NCI-H510A (cell line): Measurements from ENCODE around the gene RUVBL2.

Experiments used
- DNase-seq: peaks from one replicate; lab custom pipeline; 2025; lab: John Stamatoyannopoulos, UW

Gene RUVBL2

DNA sequence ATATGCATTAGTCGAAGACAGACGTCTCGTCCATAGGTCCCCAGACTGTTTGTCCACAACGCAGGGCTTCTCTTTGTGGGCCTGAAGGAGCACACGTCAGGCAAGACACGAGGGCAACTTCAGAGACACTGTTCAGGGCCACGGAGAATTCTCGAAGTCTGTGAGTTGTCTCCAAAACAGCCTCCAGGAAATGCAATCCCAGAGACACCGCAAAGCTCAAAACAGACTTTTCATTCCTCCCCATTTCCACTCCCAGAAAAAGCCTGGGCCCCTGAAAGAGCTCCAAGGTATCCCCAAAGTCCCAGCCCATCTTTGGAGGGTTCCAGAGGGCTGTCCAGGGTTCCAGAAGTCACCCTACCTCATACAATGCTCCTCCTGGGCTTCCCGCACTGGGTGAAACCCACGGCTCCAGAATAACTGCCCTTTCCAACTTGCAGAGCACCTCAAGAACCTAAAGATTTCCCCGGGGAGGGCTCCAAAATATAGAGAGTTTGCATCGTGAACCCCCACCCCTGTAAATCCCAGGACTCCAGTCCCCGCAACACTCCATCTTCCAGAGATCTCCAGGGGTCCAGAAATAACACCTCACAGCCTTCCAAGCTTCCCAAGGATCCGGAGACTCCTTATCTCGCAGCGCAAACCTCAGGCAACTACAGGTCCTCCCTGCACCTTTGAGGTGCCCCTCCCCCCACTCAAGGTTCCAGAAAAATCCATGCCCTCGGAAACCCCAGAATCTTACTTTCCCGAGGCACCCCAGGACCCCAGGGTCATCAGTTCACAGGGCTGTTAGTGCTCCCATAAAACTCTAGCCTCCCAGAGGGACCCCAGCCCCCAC is 29.3 kb upstream of the RUVBL2 start:
- no peak for DNase-seq

DNA sequence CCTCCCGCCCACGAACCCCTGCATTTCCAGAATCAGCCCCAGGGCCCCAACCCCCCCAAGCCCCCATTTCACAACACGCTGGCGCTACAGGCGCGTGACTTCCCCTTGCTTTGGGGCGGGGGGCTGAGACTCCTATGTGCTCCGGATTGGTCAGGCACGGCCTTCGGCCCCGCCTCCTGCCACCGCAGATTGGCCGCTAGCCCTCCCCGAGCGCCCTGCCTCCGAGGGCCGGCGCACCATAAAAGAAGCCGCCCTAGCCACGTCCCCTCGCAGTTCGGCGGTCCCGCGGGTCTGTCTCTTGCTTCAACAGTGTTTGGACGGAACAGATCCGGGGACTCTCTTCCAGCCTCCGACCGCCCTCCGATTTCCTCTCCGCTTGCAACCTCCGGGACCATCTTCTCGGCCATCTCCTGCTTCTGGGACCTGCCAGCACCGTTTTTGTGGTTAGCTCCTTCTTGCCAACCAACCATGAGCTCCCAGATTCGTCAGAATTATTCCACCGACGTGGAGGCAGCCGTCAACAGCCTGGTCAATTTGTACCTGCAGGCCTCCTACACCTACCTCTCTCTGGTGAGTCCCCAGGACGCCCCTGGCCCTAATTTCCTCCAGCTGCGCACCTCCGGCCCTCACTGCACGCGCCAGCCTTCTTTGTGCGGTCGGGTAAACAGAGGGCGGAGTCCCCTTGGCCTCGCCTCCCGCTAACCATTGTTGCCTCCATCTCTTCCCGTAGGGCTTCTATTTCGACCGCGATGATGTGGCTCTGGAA is 28.5 kb upstream of the RUVBL2 start, which contains the start of gene FTL:
Gene FTL, plus strand, starts transcription at position 270 of the 766 bp plus-strand sequence. Its CDS starts 199 bp downstream, at position 469.
- DNase-seq: peak; percentile 88

DNA sequence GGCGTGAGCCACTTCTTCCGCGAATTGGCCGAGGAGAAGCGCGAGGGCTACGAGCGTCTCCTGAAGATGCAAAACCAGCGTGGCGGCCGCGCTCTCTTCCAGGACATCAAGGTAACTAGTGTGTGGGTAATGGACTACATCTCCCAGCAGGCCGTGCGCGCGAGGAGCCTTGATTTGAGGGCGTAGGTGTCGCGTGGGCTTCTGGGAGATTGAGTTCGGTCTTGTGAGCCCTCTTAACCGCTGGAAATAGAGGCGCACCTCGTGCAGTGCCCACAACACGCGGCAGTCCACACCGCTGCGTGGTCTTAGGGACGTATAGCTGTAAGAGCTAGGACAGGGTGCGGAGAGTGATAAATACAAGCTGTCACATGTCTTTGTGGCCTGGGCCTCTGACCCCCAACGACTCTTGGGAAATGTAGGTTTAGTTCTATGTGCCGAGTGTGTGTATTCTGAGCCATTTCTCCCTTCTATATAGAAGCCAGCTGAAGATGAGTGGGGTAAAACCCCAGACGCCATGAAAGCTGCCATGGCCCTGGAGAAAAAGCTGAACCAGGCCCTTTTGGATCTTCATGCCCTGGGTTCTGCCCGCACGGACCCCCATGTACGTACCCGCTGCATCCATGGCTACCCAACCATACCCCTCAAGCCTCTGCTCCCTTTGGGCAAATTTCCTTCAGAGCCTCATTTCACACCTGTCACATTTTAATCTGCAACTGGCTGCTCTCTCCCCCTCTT is 27.7 kb upstream of the RUVBL2 start:
- DNase-seq: peak; percentile 79

DNA sequence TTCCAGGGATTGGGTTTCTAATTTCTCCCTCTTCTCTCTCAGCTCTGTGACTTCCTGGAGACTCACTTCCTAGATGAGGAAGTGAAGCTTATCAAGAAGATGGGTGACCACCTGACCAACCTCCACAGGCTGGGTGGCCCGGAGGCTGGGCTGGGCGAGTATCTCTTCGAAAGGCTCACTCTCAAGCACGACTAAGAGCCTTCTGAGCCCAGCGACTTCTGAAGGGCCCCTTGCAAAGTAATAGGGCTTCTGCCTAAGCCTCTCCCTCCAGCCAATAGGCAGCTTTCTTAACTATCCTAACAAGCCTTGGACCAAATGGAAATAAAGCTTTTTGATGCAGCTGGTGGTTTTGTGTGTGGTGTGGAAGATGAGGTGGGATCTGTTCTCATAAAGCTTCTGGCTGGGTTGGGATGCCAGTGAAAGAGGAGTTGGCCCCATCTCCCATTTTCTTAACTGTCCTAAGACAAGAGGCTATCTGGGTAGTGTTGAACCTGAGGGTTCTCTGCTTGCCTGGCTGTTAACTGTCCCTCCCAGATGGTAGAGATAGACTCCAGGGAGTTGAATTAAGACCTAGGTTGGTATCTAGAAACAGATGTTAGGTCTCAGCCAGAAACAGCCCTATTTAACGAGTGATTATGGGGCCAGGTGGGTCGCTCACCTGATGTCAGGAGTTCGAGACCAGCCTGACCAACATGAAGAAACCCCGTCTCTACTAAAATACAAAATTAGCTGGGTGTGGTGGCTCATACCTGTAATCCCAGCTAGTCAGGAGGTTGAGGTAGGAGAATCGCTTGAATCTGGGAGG is 26.9 kb upstream of the RUVBL2 start:
- DNase-seq: no peak

DNA sequence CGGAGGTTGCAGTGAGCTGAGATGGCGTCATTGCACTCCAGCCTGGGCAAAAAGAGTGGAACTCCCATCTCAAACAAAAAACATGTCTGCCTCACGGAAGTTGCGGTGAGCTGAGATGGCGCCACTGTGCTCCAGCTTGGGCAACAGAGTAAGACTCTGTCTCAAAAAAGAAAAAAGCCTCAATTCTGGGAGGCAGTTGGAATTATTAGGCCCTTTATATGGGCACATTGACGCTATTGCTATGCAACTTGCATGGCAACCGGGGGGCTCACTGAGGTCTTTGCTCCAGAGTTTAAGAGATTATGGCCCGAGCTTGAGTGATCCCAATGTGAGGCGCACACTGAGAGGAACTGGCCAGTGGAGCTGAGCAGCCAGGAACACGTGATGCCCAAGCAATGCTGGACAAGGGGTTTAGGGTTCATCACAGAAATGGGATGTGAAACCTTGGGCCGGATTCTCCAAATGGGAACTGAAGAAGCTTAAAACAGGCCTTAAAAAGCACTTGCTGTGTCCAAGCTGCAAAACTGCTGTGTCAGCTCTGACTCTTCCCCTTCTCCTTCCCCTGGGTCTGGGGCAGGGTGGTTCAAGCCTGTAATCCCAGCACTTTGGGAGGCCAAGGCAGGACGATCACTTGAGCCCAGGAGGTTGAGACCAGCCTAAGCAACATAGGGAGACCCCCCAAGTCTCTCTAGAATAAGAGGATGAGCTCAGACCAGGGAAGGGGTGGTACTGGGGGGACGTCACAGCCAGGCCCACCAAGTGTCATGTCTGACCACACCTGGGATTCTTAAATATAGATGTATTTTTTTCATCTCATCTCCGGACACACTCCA is 26.1 kb upstream of the RUVBL2 start:
- DNase-seq: no peak

DNA sequence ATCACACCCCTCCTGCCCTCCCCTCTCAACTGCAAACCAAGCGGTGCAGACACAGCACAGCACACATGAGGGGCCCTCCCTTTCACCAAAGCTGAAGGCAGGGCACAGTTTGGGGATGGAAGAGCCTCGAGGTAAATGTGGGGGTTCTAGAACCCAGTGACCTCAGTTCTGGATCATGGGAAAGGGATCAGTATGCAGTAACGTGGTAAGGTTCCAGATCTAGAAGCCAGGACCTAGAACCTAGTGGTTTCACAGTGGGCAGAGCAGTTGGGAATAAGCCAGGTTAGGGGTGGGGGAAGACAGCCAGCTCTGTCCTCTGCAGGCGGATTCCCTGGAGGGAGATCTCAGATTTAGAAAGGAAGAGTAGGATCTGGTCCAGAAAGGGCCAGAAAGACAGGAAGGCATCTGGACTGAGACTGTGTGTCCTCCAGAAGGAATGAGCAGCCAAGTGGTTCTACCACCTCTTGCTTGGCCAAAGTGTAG is 25.5 kb upstream of the RUVBL2 start:
- DNase-seq: no peak

DNA sequence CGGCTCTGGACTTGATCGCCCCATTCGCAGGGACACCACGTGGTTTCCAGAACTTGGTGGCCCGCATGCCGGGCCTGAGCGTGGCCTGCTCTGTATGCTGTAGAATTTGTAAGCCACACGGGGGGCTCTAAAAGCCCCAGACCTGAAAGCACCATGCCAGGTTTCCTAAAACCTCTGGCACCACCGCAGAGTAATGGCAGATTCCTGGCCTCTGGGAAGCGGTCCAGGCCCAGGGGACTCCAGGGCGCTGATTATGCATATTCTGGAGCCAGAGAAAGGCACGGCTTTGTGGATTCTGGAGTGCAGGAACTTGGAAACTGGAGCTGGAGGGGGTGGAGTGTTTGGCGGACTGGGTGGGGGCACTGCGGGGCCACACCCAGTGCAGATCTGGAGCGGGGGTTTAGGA is 24.9 kb upstream of the RUVBL2 start:
- no peak for DNase-seq

DNA sequence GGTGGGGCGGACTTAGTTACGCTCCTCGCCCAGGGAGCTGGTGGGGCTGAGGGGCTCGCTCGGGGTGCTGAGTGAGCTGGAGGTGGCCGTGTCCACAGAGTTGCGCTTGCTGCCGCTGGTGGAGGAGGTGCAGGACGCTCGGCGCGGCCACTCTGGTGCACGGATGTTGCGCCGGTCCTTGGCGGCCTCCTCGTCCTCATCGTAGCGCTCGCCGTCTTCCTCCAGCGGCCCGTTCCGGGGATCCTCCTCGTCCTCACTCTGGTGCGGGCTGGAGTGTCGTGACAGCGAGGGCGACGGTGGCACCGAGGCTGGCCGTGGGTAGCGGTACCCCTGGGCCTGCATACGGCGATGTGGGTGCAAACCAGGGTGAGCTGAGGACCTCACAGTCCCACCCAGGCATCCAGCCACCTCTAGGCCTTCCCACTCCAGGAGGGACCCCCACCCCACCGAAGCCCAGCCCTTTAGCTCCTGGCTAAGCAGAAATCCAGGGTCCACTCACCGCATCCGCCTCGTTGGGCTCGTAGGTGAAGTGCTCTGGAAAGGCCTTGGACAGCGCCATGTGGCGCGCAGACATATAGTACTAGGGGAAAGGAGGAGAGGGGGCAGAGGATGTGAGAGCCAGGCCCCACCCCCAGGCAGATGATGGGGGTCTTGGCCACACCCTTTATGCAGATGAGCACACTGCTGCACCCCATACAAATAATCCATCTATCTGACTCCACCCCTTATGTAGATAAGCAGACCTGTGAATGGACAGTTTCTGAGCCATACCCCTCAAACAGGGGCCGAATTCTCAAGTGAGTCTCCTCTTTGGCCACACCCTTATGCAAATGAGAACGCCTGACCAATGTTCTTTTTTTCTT is 24.2 kb upstream of the RUVBL2 start:
- no peak for DNase-seq

DNA sequence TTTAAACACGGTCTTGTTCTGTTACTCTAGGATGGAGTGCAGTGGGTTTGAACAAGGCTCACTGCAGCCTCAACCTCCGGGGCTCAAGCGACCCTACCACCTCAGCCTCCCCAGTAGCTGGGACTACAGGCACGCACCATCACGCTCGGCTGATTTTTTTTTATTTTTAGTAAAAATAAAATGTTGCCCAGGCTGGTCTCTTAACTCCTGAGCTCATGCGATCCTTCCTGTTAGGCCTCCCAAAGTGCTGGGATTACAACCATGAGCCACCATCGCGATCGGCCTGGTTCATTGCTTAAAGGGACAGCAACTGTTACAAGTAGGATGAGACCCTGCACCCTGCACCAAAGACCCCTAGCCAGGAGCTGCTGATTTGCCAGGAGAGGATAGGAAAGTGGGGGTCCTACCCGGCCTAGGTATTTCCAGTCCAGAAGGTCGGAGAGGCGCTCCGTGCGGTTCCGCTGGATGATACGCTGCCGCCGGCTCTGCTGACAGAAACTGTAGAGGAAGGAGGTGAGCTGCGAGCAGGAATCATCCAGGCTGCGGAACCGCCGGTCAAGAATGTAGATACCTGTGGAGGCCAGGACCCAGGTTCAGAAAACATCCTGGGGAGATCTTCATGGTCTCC is 23.4 kb upstream of the RUVBL2 start:
- DNase-seq: no peak

DNA sequence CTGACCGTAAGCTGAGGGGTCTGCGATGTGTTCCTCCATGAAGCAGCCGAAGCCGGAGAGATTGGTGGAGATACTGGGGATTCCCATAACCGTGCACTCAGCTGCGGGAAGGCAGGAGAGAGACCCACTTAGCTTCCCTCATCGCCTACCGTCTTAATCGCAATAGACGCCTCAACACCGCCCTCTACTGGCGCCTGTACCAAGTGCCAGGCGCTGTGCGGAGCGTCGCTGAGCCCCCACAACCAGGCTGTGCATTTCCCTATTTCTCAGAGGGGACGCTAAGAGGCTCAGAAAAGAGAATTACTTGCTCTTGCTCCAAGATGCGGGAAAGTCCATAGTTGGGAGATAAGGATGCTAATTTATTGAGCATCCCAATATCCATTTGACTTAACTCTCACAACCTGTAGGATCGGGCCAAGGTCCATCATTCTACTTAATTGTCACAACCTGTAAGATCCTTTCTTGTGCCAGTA is 22.7 kb upstream of the RUVBL2 start:
- DNase-seq: peak; percentile 44

GRCh38 chr19:48975947-48976847 is 17.5 kb upstream of the RUVBL2 start:
- DNase-seq: no peak

GRCh38 chr19:48977061-48977460 is 16.6 kb upstream of the RUVBL2 start:
- no peak for DNase-seq

DNA sequence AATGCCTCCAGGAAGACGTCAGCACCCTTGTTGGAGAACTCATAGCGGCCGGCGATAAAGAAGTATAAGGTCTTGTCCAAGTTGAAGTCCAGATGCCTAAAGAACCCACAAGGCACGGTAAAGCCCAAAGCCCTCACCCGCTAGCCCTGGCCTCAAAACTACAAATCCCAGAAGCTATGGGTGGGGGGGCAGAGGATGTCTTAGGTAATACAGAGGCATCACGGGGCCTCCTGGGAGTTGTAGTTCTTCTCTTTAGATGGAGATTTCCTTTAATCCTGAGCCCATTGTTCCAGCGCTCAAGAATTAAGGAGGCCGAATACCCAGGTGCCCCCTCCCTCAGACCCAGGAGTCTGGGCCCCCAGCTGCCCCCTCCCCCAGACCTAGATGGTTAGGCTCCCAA is 11.4 kb upstream of the RUVBL2 start:
- no peak for DNase-seq

GRCh38 chr19:48985711-48986110 is 8.0 kb upstream of the RUVBL2 start:
- DNase-seq: no peak

DNA sequence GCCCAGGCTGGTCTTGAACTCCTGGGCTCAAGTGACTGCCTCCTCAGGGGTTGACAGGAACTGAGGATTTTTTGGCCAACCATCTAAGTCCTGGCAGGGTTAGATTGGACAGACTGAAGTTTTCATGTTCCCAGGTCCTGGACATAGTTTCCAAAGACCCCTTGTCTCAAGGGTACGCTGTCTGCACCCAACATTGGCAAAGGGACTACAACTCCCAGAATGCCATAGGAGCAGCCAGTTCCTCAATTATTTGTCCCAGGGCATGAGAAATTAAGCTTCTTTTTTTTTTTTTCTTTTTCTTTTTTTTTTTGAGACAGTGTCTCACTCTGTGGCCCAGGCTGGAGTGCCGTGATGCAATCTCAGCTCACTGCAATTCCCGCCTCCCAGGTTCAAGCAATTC is 7.5 kb upstream of the RUVBL2 start:
- no peak for DNase-seq

DNA sequence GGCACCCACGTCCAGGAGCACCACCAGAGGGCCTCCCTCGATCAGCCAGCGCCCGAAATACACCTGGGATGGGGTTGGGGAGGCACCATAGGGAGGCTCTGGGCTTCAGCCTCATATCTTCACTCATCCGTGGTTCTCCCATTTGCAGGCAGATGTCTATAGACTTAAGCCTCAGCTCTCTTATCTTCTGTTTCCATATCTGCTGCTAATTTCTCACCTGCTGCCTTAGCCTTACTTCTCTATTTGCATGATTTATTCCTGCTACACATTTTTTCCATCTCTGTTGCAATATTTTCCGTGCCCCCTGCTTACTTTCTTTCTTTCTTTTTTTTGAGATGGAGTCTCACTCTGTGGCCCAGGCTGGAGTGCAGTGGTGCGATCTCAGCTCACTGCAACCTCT is 6.4 kb upstream of the RUVBL2 start:
- DNase-seq: no peak

GRCh38 chr19:48988286-48988685 is 5.4 kb upstream of the RUVBL2 start:
- DNase-seq: no peak

DNA sequence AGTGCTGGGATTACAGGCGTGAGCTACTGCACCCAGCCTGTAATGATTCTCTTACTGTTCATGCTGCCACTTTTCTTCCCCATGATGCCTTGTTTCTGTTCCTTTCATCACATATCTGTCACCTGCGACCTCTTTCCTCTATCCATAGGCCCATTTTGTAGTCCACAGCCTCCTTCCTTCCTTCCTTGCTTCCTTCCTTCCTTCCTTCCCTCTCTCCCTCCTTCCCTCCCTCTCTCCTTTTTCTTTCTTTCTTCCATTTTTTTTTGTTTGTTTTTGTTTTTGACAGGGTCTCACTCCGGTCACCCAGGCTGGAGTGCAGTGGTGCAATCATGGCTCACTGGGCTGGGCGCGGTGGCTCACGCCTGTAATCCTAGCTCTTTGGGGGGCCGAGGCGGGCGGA is 4.8 kb upstream of the RUVBL2 start:
- no peak for DNase-seq
